ENCODE measurements around the gene CCDC88C.

Gene CCDC88C

GRCh38 chr14:91303091-91303923, 114.3 kb downstream of the CCDC88C start:
- no peak for DNase-seq

GRCh38 chr14:91302391-91302790, 115.2 kb downstream of the CCDC88C start:
- no peak for DNase-seq

GRCh38 chr14:91300957-91301356, 116.7 kb downstream of the CCDC88C start:
- DNase-seq: no peak

GRCh38 chr14:91300283-91300895, 117.2 kb downstream of the CCDC88C start:
- no peak for DNase-seq

GRCh38 chr14:91299121-91300115, 118.2 kb downstream of the CCDC88C start:
- DNase-seq: no peak

GRCh38 chr14:91298576-91298975, 119.0 kb downstream of the CCDC88C start:
- no peak for DNase-seq

GRCh38 chr14:91297081-91297711, 120.4 kb downstream of the CCDC88C start:
- no peak for DNase-seq

GRCh38 chr14:91295851-91296796, 121.5 kb downstream of the CCDC88C start:
- no peak for DNase-seq

- no peak for DNase-seq
These were observed 122.3 kb downstream of the CCDC88C start for GRCh38 chr14:91295276-91295845.

GRCh38 chr14:91294153-91294552, 123.5 kb downstream of the CCDC88C start:
- no peak for DNase-seq

GRCh38 chr14:91293281-91293680, 124.3 kb downstream of the CCDC88C start:
- DNase-seq: no peak

GRCh38 chr14:91292491-91292890, 125.1 kb downstream of the CCDC88C start:
- DNase-seq: no peak

- no peak for DNase-seq
These were observed 125.7 kb downstream of the CCDC88C start for GRCh38 chr14:91291786-91292405.

GRCh38 chr14:91290986-91291385, 126.6 kb downstream of the CCDC88C start:
- no peak for DNase-seq

GRCh38 chr14:91289464-91289863, 128.2 kb downstream of the CCDC88C start:
- DNase-seq: no peak

GRCh38 chr14:91288876-91289275, 128.7 kb downstream of the CCDC88C start:
- DNase-seq: no peak

GRCh38 chr14:91286530-91286937, 131.1 kb downstream of the CCDC88C start:
- DNase-seq: peak; percentile 40

GRCh38 chr14:91284791-91285548, 132.7 kb downstream of the CCDC88C start:
- no peak for DNase-seq

- DNase-seq: no peak
These were observed 133.4 kb downstream of the CCDC88C start for GRCh38 chr14:91284146-91284790.
